ENCODE measurements around the gene IL22.
A peak's percentile ranks its signal among the peaks of the same experiment; 100 is the strongest.

The IL22 gene, protein sequence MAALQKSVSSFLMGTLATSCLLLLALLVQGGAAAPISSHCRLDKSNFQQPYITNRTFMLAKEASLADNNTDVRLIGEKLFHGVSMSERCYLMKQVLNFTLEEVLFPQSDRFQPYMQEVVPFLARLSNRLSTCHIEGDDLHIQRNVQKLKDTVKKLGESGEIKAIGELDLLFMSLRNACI

DNA sequence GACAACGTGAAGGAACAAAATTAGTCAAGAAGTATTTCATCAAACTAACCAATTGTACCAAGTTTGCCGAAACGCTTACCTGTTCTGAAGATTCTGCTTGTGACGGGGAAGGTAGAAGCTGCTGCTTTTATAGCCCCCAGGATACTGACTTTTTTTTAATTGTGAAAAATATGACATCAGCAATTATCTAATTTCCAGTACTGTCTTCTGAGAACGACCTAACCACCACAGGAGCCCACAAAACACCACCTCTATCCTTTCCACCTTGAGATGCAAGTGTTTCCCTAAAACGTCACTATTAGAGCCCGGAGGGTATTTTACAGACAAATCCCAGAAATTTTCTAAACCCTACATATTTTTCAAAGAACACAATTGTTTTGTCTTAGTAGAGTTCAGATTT, at the start of gene IL22:
TSS of gene IL22 (minus strand) at position 101 of the 400 bp plus-strand sequence. CDS start 156 bp downstream, outside the sequence.
- no peak for DNase-seq (ENCODE audit: low spot score)

DNA sequence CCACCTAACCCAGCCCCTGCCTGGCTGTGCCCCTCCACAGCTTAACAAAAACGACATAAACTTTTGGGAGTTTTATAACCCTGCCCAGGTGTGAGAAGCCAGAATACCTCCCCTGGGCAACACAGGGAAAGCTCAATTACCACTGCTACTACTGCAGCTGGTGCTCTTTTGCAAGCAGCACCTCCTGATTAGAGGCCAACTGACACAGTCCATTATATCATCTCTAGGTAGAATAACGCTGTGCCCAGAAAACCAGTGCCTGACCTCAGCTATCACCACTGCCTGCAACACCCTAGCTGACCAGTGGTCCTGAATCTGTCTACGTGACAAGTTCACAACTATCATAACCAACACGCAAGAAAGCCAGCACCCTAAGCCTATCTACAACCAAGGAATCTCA, 44.5 kb upstream of the IL22 start:
- DNase-seq (ENCODE audit: low spot score), result no peak

DNA sequence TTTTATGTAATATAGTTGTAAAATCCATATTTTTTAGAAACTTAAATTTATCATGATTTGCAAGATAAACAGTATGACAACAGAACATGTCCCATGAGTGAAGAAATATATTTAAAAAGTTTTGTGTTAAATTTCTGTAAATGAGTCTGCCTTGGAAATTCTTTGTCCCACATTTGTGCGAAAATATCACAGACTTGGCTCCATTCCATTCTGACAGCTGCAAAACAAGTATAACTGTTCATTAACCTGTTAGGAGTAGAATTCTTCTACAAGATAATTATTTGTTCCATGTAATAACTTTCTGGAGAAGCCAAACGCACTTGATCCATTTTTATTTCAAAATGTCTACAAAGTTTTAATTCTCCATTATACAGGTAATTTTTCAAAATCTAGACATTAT, 40.8 kb upstream of the IL22 start:
- no peak for DNase-seq (ENCODE audit: low spot score)

DNA sequence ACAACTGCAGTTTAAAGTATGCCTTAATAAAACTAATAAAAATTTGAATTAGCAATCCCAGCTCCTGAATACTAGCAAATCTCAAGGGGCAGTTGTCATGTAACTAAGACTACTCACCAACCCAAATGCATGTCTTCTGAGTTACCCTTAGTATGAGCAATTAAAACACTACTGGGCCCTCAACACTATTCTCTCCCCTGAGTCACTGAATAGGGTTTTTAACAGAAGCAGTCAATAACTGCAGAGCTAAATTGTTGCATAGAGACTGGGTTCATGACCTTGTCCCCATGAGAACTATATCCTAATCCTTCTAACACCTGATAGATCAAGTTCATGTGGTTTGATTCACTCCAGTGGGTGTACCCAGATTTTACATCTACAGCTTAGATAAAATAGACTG, 39.9 kb upstream of the IL22 start:
- no peak for DNase-seq (ENCODE audit: low spot score)

DNA sequence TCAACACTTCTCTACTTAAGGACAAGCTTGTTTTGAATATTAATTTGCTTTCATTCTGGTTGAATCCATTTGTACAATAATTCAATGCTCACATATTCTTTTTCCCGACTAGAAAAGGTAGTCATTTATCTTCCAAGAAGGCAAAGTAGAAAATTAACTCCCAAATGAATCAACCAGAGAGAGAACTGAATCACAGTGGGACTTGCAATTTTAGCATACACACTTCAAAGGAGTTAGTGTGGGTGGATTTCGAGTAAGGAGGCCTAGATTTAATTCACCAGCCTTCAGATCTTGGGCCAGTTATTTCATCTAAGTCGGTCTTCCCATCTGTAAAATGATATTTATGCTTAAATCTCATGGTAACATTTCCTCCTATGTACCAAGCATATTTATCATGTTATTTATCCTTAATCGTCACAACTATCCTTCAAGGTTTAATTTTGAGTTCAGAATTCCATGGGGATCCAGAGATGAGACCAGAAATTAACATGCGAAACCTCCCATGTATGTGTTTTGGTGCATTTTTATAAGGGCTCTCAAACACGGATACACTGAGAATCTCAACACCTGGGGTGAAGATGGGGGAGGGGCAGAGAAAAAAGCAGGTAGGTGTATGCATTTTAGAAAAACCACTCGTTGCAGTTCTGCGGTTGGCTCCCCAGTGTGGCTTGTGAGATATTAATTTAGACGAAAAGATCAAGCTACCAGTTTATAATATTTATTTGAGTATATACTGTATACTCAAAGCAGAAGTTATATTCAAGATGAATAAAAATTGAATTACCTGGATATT, 38.9 kb upstream of the IL22 start:
- DNase-seq (ENCODE audit: low spot score), result no peak

DNA sequence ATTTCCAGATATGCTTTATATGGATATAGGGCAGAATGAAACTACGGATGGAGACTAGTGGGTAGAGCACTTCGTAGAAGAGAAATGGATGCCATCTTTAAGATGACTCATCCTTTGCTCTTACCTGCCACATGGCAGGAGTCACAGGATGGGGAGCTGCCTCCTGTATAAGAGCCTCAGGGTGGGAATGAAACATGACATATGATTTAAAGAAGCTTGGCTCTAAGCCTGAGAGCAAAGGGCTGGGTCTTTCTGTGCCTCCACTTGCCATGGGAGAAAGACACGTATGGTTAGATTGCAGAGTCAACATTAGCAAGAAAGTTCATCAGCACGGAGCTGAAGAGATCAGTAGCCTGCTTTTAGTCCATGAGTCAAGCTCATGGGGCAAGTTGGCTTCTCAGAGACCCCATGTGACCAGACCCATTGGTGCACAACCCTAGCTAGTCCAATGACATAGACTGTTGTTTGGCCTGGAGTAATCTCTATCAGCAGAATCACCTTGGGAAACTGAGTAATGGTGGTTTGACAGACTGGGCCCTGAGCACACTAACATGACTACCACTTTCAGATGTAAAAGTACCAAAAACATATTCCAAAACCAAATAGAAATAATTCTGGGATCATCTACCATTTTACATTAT, 38.1 kb upstream of the IL22 start:
- DNase-seq (ENCODE audit: low spot score), result no peak

DNA sequence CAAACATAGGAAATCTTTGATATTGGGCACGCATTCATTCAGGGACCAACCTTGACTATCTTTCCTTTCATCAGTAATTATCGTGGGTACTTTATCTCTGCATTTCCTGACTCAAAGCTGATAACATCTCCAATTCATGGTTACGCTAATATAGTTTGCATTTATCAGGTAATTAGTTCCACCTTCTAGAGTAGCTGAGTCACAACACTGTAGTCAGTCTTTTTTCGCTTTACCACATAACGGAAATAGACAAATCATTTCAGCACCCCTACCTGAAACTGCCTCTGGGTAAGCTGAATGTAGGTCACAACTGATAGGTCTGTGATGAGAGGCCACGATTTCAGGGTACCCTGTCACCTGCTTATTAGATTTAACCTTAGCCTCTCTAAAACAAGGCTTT, 36.7 kb upstream of the IL22 start:
- DNase-seq (ENCODE audit: low spot score), result no peak

DNA sequence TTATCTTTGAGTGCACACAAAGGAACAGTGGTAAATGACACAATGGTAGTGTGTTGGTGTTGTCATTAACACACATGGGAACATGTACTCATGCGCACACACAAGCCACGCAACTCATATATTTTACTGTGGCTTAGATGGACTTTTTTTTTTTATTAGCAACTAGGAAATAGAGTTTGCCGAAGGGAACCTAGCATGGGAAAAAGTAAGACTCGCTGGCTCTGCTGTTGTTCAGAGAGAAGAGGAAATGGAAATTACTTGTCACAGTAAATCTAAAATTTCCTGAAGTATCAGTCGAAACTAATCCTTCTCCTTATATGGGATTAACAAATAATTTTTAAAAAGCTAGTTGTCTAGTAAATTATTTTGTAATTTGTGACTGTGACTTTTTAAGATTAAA, 33.7 kb upstream of the IL22 start:
- DNase-seq (ENCODE audit: low spot score), result no peak

DNA sequence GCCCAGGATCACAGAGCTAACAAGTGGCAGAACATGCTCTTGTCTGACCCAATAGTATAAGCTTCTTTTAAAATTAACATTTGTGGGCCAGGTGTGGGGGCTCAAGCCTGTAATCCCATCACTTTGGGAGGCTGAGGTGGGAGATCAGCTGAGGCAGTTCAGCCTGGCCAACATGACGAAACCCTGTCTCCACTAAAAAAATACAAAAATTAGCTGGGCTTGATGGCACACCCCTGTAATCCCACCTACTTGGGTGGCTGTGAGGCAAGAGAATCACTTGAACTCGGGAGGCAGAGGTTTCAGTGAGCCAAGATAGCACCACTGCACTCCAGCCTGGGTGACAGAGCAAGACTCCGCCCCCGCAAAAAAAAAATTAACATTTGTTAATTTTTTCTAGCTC, 33.0 kb upstream of the IL22 start:
- DNase-seq (ENCODE audit: low spot score), result no peak

DNA sequence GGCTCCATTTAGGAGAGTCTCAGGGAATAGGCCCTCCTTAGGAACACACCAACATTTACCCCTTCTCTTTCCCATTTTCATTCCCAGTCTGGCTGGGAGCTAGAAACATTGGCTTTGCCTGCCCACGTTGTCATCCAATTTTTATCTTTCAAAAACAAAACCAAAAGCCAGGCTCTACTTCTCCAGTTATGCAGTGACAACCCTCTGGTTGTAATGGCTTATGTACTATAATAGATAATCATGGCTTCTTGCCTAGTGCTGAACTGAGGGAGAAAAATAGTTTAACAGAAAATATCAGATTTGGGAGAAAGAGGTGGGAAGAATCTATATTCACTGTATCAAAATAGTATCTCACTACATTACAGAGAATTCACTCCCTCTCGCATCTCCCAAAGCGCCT, 32.1 kb upstream of the IL22 start:
- DNase-seq (ENCODE audit: low spot score), result no peak

DNA sequence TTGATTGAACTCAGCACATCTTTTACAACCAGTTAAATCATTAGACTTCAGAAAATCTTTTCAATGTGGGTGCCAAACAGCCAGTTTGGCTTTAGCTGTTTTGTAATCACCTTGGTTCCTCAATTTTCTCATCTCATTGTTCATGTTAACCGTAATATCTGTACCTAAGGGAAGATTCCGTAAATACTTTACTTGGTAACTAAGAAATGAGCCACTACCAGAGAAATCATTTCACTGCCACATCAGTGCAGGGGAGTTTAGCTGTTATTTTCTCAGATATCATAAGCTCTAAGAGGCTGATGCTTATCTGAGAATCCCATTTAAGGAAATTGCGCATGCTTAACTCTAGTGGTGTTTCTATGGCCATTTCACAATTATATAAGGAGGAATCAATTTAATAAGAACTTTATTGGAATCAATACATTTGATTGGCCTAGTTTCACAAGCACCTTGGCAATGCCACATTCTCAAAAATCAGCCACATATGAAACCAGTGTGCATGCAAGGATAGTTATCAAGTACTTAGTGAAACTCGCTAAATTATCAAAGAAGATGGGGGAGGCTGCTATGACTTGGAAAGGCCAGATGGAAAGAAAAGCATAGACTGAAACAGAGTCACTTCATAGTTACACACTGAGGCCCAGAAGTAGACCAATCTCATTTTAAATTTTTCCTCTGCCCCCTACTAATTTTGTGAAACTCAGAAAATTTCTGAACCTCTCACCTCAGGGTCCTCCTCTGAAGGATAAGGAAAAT, 28.1 kb upstream of the IL22 start:
- DNase-seq (ENCODE audit: low spot score), result no peak

DNA sequence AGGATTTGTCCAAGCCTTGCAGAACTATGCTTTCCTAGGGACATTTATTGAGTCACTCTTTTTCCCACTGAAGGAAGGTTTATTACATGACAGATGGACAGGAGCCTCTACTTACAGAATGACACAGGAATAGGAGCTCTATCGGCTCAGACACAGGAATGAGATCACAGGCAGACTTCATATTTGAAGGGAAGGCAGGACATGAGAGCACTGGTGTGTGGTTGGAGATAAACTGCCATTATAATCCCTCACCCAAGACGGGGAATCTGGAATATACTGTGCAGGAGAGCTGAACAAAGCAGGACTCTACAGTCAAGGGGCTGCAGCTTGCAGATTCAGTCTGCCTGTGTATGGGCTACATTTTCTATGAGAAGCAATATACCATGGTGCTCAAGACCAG, 26.8 kb upstream of the IL22 start:
- DNase-seq (ENCODE audit: low spot score), result no peak

DNA sequence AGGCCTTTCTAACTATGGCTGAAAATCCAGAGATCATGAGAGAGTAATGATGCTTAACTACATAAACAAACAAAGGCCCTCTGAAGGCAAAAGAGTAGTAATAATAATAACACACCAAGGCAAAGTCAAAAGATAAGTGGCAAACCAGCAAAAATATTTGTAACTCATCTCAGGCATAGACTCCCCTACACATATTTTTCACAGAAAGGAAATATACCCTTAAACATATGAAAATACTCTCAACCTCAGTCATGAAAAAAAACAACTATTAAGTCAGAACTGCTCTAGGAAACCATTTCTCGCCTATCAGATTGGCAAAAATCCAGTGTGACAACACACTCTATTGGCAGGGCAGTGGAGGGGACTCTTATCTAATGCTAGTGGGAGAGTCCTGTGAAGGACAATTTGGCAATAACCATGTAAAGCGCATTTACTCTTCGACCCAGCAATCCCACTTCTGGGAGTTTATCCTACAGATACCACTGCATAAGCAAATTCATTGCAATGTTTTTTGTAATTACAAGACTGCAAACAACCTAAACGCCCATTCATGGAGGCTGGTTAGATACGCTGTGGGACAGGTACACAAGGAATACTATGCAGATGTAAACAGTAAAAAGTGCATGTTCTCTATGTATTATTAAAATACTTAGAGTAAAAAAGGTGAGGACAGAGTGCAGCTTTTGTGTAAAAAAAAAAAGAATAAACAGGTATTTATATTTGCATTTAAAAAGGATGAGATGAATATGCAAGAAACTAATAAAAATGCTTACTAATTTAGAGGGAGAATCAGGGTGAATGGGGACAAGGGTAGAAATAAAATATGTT, 26.0 kb upstream of the IL22 start:
- peak; percentile 21 for DNase-seq (ENCODE audit: low spot score)

DNA sequence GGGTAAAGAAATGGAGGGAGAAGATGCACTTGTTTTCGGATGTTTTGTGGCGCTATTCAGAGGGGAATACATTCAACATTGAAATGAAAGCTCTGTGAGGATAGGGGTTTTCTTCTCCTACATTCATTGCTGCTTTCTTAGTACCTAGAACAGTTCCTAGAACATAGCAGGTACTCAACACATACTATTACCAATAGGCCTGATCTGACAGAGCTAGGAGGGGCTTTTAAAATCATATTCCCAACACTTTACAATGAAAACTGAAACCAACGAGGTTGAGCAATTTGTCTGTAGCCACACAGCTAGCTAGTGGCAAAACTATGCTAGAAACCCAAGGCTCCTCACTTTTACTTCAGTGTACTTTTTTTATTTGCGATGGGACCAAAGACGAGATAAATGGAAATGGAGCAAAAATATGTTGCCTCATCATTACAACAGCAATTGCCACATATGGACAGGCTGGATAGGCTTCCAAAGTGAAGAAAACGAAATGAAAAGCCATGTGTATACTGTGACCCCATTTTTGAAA, 23.1 kb upstream of the IL22 start:
- no peak for DNase-seq (ENCODE audit: low spot score)

DNA sequence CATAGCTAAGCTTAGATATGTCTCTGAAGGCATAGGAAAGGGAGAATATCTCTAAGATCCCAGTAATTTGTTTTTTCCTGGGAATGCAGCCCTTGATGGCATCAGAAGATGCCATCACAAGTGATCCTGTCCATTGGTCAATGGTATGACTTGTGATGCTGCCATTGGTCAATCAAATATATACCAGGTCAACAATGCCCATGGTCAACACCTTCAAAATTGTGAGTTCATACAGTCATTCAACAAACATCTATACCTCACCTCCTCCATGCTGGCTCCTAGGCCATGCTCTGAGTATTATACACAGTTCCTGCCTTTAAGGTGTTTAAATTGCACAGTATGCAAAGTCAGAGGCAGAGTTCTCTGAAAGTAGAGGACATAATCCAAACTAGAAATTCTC, 19.3 kb upstream of the IL22 start:
- no peak for DNase-seq (ENCODE audit: low spot score)

DNA sequence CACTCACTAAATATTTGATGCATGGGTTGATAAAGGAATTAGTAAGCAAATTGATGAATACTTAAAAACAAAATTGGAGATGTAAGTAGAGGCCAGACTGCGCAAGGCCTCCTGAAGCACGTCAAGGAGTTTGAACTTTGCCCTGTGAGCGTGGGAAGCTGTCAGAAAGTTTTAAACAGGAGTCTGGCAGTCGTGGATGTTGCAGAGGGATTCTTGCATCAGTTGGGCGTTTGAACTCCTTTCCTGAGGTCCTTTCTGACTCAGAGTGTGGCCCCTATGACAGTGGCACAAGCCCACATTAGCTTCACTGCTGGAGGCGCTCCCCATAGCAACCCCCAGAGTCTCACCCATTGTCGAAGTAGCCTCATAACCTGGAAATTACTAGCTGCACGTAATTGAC, 17.9 kb upstream of the IL22 start:
- DNase-seq (ENCODE audit: low spot score), result no peak

DNA sequence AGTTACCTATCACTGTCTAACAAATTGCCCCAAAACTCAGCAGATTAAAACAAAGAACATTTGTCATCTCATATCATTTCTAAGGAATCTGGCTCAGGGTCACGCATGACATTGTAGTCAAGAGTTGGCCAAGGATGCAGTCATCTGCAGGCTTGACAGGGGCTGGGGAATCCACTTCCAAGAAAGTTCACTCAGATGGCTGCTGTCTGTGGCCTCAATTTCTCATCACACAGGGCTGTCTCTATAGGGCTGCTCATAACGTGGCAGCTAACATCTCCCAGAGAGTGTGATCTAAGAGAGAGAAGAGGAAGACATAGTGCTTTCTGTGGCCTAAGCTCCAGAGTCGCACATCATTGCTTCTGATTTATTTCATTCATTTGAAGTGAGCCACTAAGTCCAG, 17.0 kb upstream of the IL22 start:
- DNase-seq (ENCODE audit: low spot score), result no peak

DNA sequence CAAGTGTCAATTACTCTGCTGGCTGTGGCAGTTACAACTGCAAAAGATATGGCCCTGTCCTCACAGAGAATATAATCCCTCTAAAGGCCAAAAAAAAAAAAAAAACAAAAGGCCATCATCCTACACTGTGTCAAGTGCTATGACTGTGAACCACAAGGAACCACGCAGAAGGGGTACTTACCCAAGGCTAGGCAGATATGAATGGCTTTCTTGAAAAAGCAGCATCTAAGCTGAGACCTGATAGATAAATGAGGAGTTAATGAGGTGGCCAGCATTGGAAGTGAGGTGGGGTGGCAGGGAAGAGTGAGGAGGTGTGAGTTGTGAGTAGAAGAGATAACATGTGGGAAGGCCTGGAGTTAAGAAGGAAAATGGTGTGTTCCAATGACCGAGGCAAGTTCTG, 16.4 kb upstream of the IL22 start:
- no peak for DNase-seq (ENCODE audit: low spot score)

DNA sequence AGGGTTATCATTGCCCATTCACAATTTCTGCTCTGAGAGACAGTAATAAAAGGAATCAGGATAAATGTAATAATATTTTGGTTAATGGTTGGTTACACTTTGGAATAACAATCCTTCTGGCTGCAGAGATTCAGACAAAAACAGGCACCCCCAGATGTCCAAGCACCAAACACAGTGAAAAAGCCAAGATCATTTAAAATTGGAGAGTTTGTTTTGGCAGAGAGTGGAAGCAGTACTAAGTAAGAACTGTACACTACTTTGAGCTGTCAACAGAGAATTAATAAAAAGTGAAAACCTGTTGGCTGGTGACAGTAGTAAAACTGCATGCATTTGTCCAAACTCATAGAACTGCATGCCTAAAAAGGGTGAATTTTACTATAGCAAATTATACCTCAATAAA, 15.6 kb upstream of the IL22 start:
- DNase-seq (ENCODE audit: low spot score), result no peak

DNA sequence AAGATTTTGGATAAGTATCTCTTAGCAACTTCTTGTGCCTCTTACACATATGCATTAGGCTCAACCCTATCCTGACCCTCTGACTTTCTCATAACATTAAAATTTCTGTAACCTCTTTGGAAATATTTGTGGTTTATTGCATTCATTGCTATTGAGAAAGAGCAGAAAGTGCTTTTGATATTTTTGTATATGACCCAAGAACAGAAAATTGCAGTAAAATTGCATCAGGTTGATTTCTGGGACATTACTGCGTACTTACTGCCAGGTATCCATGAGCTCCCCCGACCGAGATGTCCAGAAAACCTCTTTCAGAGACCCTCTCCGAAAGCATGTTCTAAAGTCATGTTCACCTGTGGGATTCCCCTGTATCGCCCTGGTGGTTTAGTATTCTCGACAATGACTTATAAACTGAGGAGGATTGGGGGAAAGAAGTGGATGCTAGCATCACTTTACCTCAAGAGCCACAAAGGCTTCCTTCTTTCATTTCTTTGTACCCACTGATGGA, 14.5 kb upstream of the IL22 start:
- DNase-seq (ENCODE audit: low spot score), result no peak

DNA sequence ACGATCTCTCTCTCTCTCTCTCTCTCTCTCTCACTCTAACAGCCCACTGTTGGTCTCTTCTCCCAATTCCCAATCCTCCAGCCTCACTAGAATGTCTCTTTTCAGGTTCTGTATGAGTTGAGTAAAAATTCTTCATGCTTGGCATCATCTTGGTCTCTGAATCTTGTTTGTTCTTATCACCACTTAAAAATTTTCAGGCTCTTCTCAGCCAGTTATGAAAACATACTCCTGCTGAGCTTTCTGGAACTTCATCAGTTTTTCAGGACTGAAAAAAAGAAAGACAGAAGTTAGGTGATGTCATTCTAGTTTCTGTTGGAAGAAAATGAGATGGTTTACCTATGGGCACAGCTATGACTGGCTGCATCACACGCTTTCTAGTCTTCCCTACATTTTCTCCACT, 11.5 kb upstream of the IL22 start:
- DNase-seq (ENCODE audit: low spot score), result no peak
